GM18511 (cell line): ENCODE measurements around the gene DNAJB14.

Experiments
- ATAC-seq: cut with Tn5 transposase; IDR thresholded peaks from one replicate; pipeline ENCODE4 v1.9.1; 2021; ENCODE audit warnings: mild to moderate bottlenecking, moderate library complexity; ENCODE audit not compliant: unreplicated experiment

DNAJB14 gene

GRCh38 chr4:99945718-99946355, 581 bp downstream of the DNAJB14 start:
- peak; percentile 4 for ATAC-seq

- no peak for ATAC-seq
Observed at GRCh38 chr4:99943904-99944437, 2.4 kb downstream of the DNAJB14 start.

- ATAC-seq = no peak
Observed at GRCh38 chr4:99938243-99938753, 8.1 kb downstream of the DNAJB14 start.

GRCh38 chr4:99934891-99935290, 11.5 kb downstream of the DNAJB14 start:
- no peak for ATAC-seq

- no peak for ATAC-seq
Observed at GRCh38 chr4:99927566-99927965, 18.9 kb downstream of the DNAJB14 start.

DNA sequence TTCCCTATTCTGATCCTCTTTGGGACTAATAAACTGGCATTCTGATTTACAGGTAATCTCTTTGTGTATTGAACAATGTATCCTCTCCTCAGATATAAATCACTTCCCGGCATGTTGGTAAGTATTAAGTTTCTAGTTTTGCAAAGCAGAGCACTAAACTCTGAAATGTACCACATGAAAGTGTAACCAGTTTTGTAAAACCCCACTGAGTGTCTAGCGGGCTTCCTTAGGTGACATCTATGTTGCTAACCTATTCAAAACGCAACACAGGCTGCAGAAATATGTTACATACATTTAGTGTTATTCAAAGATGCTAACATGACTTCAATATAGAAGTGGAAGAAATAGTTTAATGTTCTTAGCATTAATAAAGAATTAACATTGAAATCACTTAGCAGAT, 25.2 kb downstream of the DNAJB14 start:
- no peak for ATAC-seq

DNA sequence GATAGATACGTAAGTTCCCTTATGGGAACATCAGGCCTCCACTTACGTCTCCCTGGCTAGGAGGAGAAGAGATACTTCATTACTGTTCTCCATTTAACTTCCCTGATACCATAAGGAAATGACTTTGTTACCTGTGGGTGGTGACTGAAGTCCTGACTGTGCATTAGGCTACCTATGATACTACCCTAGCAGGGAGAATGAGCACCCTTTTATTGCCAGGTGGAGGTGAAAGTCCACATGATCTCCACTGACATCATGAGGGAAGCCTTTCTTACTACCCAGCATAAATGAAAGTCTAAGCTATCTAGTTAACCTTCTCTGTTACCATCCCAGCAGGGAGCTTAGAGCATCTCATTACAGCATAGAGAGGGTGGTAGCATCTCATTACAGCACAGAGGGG, 27.8 kb downstream of the DNAJB14 start:
- no peak for ATAC-seq

DNA sequence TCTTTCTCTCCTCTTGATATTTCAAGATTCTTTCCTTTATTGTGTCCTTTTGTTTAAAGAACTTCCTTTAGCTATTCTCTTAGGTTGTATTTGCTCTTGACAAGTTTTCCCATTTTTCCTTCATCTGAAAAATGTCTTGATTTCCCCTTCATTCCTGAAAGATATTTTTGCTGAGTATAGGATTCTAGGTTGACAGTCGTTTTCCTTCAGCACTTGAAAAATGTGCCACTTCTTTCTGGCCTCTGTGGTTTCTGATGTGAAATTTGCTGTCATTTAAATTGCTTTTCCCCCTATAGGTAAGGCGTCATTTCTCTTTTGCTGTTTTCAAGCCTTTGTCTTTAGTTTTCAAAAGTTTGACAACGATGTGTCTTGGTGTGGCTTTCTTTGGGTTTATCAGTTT, 28.8 kb downstream of the DNAJB14 start:
- no peak for ATAC-seq

DNA sequence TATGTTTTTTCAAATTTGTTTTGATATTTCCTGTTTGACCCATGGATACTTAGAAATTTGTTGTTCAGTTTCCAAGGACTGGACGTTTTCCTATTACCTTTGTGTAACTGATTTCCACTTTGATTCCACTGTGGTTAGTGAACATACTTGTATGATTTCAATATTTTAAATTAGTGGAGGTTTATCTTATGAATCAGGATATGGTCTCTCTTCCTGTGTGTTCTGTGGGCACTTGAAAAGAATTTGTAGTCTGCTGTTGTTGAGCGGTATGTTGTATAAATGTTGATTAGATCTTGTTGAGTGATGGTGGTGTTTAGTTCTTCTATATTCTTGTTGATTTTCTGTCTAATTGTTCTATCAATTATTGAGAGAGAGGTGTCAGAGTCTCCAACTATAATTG, 31.0 kb downstream of the DNAJB14 start:
- no peak for ATAC-seq

DNA sequence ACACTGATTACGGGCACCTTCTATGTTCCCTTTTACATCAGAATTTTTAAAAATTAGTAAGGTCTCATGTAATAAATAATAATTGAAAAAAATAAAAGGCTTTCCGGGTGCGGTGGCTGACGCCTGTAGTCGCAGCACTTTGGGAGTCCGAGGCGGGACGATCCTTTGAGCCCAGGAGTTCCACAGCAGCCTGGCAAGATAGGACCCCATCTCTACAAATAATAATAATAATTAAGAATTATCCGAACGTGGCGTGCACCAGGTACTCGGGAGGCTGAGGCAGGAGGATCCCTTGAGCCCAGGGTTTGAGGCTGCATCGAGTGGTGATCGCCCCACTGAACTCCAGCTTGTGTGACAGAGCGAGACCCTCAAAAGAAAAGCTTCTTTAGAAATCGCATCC, 51.4 kb downstream of the DNAJB14 start:
- no peak for ATAC-seq

DNA sequence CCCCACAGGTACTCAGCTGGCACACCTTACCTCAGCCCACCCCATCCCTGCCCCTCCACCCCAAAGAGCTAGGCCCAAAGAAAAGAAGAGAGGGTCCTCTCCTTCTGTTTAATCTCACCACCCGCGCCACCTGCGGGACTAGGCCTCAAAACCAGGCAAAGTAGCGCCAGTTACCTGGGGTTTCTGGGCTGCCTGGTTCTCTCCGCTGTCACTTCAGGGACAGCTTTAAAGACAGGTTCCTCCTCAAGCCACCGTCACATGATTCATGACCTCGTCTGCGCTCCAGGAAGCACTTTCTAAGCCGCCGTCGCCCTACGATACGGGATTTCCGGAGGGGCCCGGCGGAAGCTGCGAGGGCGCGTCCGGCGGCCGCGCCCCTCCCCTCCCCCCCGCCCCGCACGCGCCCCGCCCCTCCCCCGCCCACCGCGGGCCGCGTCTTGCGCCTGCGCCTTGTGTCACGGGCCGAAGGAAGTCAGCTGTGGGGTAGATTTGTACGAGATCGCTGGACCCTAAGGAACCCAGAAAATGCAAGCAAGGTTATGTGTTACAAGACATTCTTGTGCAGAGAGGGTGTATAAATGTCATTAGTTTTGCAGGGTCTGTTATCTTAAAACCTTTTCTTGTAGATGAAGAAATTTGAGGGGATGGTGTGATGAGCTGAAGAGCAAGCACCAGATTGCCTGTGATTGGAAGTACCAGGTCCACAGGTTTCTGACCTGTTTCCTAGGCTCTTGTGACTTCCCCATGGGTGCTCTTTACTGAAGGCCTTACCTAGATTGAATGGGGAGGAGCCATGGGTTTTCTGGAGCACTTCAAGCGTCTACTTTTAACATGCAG, 52.0 kb downstream of the DNAJB14 start, which contains the start of gene LAMTOR3:
LAMTOR3 (minus strand) TSS at position 267 of the 837 bp plus-strand sequence. CDS start 464 bp downstream, outside the sequence.
- peak; percentile 100 for ATAC-seq

DNA sequence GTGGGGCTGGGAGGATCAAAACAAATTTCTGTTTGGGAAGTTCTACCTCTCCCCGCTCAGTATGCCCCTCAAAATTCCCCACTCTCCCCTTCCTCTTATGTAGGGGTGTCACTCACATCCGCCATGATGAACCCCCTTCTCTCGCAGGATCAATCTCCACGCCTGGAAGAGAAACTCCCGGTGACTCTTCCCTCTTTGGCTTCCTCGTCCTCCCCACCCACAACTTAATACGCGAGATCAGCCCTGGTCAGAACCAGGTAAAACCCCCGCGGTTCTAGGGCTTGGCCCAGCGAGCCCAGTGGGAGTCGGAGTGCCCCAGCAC, 52.6 kb downstream of the DNAJB14 start:
- ATAC-seq = no peak

DNA sequence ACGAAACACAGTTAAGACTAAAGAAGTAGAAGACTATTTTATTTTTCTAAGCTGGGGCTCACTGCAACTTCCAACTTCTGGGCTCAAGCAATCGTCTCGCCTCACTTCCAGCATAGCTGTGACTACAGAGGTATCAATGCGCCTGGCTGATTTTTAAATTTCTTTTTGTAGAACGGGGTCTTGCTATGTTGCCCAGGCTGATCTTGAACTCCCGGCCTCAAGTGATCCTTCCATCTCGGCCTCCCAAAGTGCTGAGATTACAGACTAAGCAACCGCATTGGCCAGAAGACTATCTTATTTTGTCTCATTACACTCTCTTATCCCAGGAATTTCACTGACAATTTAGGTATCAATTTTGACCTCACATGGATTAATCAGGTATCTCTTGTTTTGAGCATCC, 53.4 kb downstream of the DNAJB14 start:
- no peak for ATAC-seq

DNA sequence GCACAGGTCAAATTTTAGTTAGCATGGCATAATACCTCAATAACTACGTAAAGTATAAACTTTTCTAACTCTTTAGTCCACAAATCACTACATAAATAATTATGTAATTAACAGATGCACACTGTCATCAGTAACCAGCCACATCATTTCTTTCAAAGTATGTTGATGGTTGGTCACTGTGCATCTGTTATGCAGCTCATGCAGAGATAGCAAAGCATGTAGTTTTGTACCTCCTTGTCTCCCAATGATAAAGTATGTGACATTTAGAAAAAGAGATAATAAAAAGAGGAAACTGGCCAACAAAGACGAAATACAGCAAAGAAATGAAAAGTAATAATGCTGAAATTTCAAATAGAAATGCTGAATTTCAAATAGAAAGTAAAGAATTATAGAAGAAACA, 55.1 kb downstream of the DNAJB14 start:
- ATAC-seq = no peak

DNA sequence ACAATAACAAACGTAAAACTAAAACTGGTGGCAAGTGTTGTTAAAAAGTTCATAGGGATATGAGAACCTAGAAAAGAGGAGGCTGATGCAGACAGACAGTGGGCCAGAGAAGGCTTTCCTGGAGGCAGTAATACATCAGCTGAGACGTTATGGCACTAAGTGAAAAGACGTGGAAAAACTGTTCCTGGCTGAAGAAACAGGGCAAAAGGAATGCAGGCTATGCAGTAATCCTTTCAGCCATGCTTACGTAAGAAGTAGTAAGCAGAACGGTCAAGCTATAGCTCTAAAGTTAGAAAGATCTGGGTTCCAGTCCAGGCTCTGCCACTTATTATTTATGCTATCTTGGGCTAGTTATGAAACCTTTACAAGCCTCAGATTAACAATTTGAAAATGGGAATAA, 58.6 kb downstream of the DNAJB14 start:
- ATAC-seq = no peak

GRCh38 chr4:99886146-99886545, 60.3 kb downstream of the DNAJB14 start:
- no peak for ATAC-seq

GRCh38 chr4:99885687-99886086, 60.7 kb downstream of the DNAJB14 start:
- ATAC-seq = no peak

DNA sequence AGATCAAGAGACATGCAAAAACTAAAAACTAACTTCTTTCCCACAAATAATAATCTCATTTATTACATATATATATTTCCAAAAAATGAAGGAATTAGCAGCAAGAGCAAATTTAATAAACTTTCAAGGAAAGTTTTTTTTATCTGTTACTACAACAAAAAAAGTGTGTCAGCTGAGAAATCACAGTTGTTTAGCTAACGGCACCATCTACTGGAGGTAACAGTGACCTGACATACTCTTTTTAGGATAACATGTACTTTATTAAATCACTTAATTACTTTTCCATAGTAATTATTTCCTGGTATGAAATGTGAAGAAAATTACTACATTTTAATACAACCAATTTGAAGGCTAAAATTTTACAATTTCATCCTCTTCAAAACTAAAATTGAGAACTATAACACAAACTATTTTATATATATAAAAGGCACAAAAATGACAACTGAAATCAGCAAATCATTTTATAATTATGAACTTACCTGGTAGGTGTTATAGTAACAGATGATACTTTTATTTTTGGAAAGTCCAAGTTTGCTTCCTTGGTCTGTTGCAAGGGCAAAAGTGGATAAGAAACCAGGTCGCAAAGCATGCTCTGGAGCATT, 61.3 kb downstream of the DNAJB14 start:
- ATAC-seq = peak; percentile 75

DNA sequence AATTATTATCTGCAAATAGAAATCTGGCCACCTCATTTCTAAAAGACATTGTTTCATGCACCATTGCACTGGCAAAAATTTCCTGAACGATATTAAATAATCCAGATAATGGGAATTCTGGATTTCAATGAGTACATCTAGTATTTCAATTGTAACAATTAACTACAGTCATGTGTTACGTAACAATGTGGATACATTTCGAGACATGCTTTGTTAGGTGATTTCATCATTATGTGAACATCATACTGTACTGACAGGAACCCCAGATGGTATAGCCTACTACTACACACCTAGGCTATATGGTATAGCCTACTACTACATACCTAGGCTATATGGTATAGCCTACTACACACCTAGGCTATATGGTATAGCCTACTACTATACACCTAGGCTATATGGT, 67.0 kb downstream of the DNAJB14 start:
- ATAC-seq = no peak

- no peak for ATAC-seq
Observed at GRCh38 chr4:99878604-99879003, 67.8 kb downstream of the DNAJB14 start.

GRCh38 chr4:99876946-99877345, 69.5 kb downstream of the DNAJB14 start:
- no peak for ATAC-seq

DNA sequence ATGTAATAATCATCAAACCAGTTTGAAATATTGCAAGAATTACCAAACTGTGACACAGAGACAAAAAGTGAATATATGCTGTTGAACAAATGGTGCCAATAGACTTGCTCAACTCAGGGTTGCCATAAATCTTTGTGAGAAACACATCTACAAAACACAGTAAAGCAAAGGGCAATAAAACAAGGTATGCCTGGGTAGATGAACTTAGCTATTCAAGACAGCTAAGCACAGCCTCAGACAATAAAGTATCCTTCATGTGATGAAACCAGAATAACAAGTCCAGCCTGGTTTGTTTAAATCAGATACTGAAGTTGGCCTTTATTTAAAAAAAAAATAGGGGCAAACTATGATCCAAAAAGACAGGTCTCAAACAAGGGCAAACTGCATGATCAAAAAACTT, 71.3 kb downstream of the DNAJB14 start:
- no peak for ATAC-seq
